K562 (cell line): Measurements from ENCODE around the gene CAPN14. TPM values are rescaled to one million over a fixed set of nuclear protein-coding genes. Genes with fewer than 3 reads are reported as not detected.

Experiments
- ATAC-seq: fragments of 200-7000 bp; cut with Tn5 transposase; 3 replicates; pipeline ENCODE4 v1.9.1; 2020; ENCODE audit warnings: moderate library complexity
- BruUV-seq: library from RNA; stranded (reverse); fragments of 400-500 nt; replicated peaks from 2 replicates; lab custom pipeline; 2021; lab: Mats Ljungman, UMichigan
- CTCF ChIA-PET: fragments of 300-600 bp; formaldehyde crosslinking; extraction: SDS; loops from one replicate; lab custom pipeline; 2021; ENCODE audit warnings: low intra/inter-chr PET ratio; lab: Yijun Ruan, JAX
- POLR2A ChIA-PET: fragments of 300-600, 350-650 bp; sonication (Branson Sonifier 250); formaldehyde crosslinking; extraction: SDS; loops from one replicate; lab custom pipeline; 2021; ENCODE audit warnings: antibody characterized with exemption, inconsistent platforms; lab: Yijun Ruan, JAX
- DNase-seq, 4 experiments: peaks; one replicate each; pipeline versions ENCODE4 v3.0.0 to v3.0.0-alpha.2; 2011 to 2018; ENCODE audit warnings: low spot score in 3 of 4, mixed read lengths in 3 of 4; ENCODE audit errors: extremely low read depth in 1 of 4
- FAIRE-seq: peaks from 2 replicates; lab custom pipeline; 2011; peaks lifted over from hg19 to GRCh38; lab: Jason Lieb, UNC
- H2AFZ ChIP-seq: 2 replicates; pipeline ENCODE4 v1.6.0; 2011; ENCODE audit warnings: low read depth, low read length, control low read depth, inconsistent platforms
- H3K27ac ChIP-seq: fragments of 200-600 bp; 3 replicates; pipeline ENCODE4 v1.8.0; 2011; ENCODE audit warnings: low read depth, mild to moderate bottlenecking, control low read depth, inconsistent platforms, low read length, moderate library complexity, mixed read lengths; ENCODE audit errors: extremely low read depth
- H3K27me3 ChIP-seq, 2 experiments: fragments of 300-600 bp in 1 of 2; 2 replicates in 1 of 2; 3 replicates in 1 of 2; pipeline versions ENCODE4 v1.6.0 to v1.8.0; 2011; ENCODE audit warnings: inconsistent platforms in 2 of 2, low read length in 2 of 2, mild to moderate bottlenecking in 1 of 2, mixed read lengths in 1 of 2, moderate library complexity in 1 of 2; ENCODE audit not compliant: control insufficient read depth in 2 of 2, insufficient read depth in 2 of 2
- H3K36me3 ChIP-seq: fragments of 300-600 bp; 3 replicates; pipeline ENCODE4 v1.8.0; 2011; ENCODE audit warnings: mild to moderate bottlenecking, low read length, inconsistent platforms; ENCODE audit not compliant: control insufficient read depth, insufficient read depth
- H3K4me1 ChIP-seq, 2 experiments: fragments of 200-600 bp in 1 of 2; replicated peaks in 1 of 2; 2 replicates in 1 of 2; 3 replicates in 1 of 2; pipeline versions ENCODE4 v1.5.1 to v1.8.0; 2011; ENCODE audit warnings: inconsistent platforms in 2 of 2, low read length in 2 of 2, mild to moderate bottlenecking in 1 of 2, mixed read lengths in 1 of 2, moderate library complexity in 1 of 2; ENCODE audit not compliant: control insufficient read depth in 2 of 2, insufficient read depth in 2 of 2
- H3K4me2 ChIP-seq: 2 replicates; pipeline ENCODE4 v1.6.1; 2011; ENCODE audit warnings: low read length, control low read depth, inconsistent platforms, mixed read lengths; ENCODE audit not compliant: insufficient read depth
- H3K4me3 ChIP-seq: fragments of 200-600 bp; sonication (generic), shearing (Covaris generic); 2 replicates; pipeline ENCODE4 v1.5.1; 2016; ENCODE audit warnings: control low read depth, inconsistent platforms
- H3K79me2 ChIP-seq: fragments of 200-600 bp; 3 replicates; pipeline ENCODE4 v1.8.0; 2011; ENCODE audit warnings: low read length, inconsistent platforms; ENCODE audit not compliant: control insufficient read depth, insufficient read depth
- H3K9ac ChIP-seq, 2 experiments: 2 replicates each; pipeline versions ENCODE4 v1.6.0 to v1.6.1; 2011; ENCODE audit warnings: low read depth in 2 of 2, low read length in 2 of 2, control low read depth in 1 of 2, inconsistent platforms in 1 of 2, mild to moderate bottlenecking in 1 of 2, mixed read lengths in 1 of 2; ENCODE audit not compliant: insufficient read depth in 1 of 2
- H3K9me1 ChIP-seq: one replicate; pipeline ENCODE4 v1.6.0; 2011; ENCODE audit warnings: inconsistent platforms, mild to moderate bottlenecking, low read length, moderate library complexity; ENCODE audit not compliant: control insufficient read depth, insufficient read depth
- H3K9me3 ChIP-seq: replicated peaks from 2 replicates; pipeline ENCODE4 v1.5.1; 2011; ENCODE audit warnings: low read depth, low read length, inconsistent platforms; ENCODE audit not compliant: control insufficient read depth, insufficient read depth
- H4K20me1 ChIP-seq: replicated peaks from 2 replicates; pipeline ENCODE4 v1.6.1; 2011; ENCODE audit warnings: low read length, inconsistent platforms, mixed read lengths; ENCODE audit not compliant: control insufficient read depth, insufficient read depth
- AFF1 ChIP-seq, 2 experiments: fragments of 450-650 bp; IDR thresholded peaks; 2 replicates each; pipeline ENCODE4 v1.6.1; 2018; ENCODE audit warnings: mild to moderate bottlenecking in 2 of 2, low read depth in 1 of 2; ENCODE audit not compliant: partially characterized antibody in 2 of 2
- BMI1 ChIP-seq: fragments of 150-350 bp; IDR thresholded peaks from 2 replicates; pipeline ENCODE4 v1.6.1; 2014; ENCODE audit warnings: low read length
- CBFA2T3 ChIP-seq: fragments of 450-650 bp; IDR thresholded peaks from 2 replicates; pipeline ENCODE4 v1.6.1; 2017
- EP400 ChIP-seq: fragments of 450-650 bp; IDR thresholded peaks from 2 replicates; pipeline ENCODE4 v1.6.1; 2017; ENCODE audit warnings: antibody characterized with exemption, mild to moderate bottlenecking, moderate library complexity
- MAZ ChIP-seq, 2 experiments: fragments of 450-650 bp in 1 of 2; sonication (generic) in 1 of 2; formaldehyde crosslinking; IDR thresholded peaks in 1 of 2; conservative IDR thresholded peaks in 1 of 2; 2 replicates each; pipeline versions ENCODE4 v1.4.0 to v1.5.0; 2020; ENCODE audit warnings: mild to moderate bottlenecking in 1 of 2, missing genetic modification reagents in 1 of 2
- MITF ChIP-seq: IDR thresholded peaks from 2 replicates; pipeline ENCODE4 v1.6.1; 2014; ENCODE audit warnings: antibody characterized with exemption
- MLX ChIP-seq, 2 experiments: fragments of 450-650 bp in 1 of 2; sonication (generic) in 1 of 2; formaldehyde crosslinking; conservative IDR thresholded peaks; 2 replicates each; pipeline versions ENCODE4 v1.4.0 to v1.8.1; 2020 to 2022; ENCODE audit warnings: mild to moderate bottlenecking in 1 of 2, missing genetic modification reagents in 1 of 2
- SIX5 ChIP-seq, 2 experiments: IDR thresholded peaks; 2 replicates each; pipeline ENCODE4 v1.6.1; 2011; ENCODE audit warnings: low read length in 2 of 2, borderline replicate concordance in 1 of 2, low read depth in 1 of 2, mild to moderate bottlenecking in 1 of 2, moderate library complexity in 1 of 2; ENCODE audit not compliant: insufficient read depth in 1 of 2
- TCF3 ChIP-seq: sonication (generic); formaldehyde crosslinking; IDR thresholded peaks from 2 replicates; pipeline ENCODE4 v1.4.0; 2020; ENCODE audit warnings: mild to moderate bottlenecking, missing genetic modification reagents
- TFE3 ChIP-seq: fragments of 450-650 bp; formaldehyde crosslinking; IDR thresholded peaks from 2 replicates; pipeline ENCODE4 v1.4.0; 2020; ENCODE audit warnings: mild to moderate bottlenecking, mixed read lengths
- ZNF431 ChIP-seq: sonication (generic); formaldehyde crosslinking; IDR thresholded peaks from 2 replicates; pipeline ENCODE4 v1.8.0; 2022; ENCODE audit warnings: mild to moderate bottlenecking, missing genetic modification reagents
- ZNF511 ChIP-seq: sonication (generic); formaldehyde crosslinking; IDR thresholded peaks from 2 replicates; pipeline ENCODE4 v1.8.0; 2022; ENCODE audit warnings: mild to moderate bottlenecking, missing genetic modification reagents
- ZNF707 ChIP-seq: fragments of 250-450 bp; sonication (Bioruptor Pico); conservative IDR thresholded peaks from 2 replicates; pipeline ENCODE4 v1.8.0; 2022; ENCODE audit warnings: inconsistent platforms, mild to moderate bottlenecking, moderate library complexity
- WGBS: fragments of 100-300 bp; shearing (Covaris generic); methylation state at CpG from one replicate; pipeline ENCODE4 v1.1.6; 2016; ENCODE audit warnings: low coverage, mixed read lengths; ENCODE audit not compliant: insufficient coverage; ENCODE audit errors: missing lambda C conversion rate; 5-methylcytosine and 5-hydroxymethylcytosine counted together
- in situ Hi-C: fragments of 300-500 bp; cut with MboI; formaldehyde crosslinking; loops from 4 replicates; pipeline ENCODE4 v1.15.0; 2018; ENCODE audit warnings: inconsistent platforms, mixed read lengths
- intact Hi-C: fragments of 100-400 bp; cut with micrococcal nuclease; formaldehyde crosslinking; loops from 2 replicates; pipeline ENCODE4 v1.14.2; 2022
- polyA plus RNA-seq, 8 experiments: library from polyadenylated mRNA; depleted of rRNA in 4 of 8; stranded (reverse) in 5 of 8; unstranded in 3 of 8; fragments of >200 nt; fragmentation: Nextera tagmentation in 2 of 8; fragmentation: Illumina TruSeq in 1 of 8; extraction: Ambion mirVana in 2 of 8; extraction: Trizol in 1 of 8; gene quantifications; 2 replicates each; pipeline versions ENCODE4 v1.2.1 to v1.2.3, GENCODE V29; 2011 to 2014; ENCODE audit warnings: inconsistent platforms in 1 of 8, missing spikeins in 1 of 8
- total RNA-seq, 7 experiments: library from RNA; depleted of rRNA in 6 of 7; stranded (reverse); fragments of >200 nt in 6 of 7; fragmentation: Illumina TruSeq in 2 of 7; extraction: Trizol in 2 of 7; gene quantifications; 2 replicates each; pipeline versions ENCODE4 v1.2.1 to v1.2.3, GENCODE V29; 2011 to 2021; ENCODE audit warnings: low replicate concordance in 1 of 7

The CAPN14 gene
- total and polyA plus RNA-seq, 9 of the 15 experiments (the other 6 are each of a cell fraction or from before 2014, with no cell fraction given), result not detected

- Histone ChIP-seq H3K4me3 (no peak overlapping the region), H4K20me1 (no peaks in the 10 kb centered on the region), H3K27me3 (peaks cover 0 to 11% of the 10 kb centered on the region in 2 experiments; a peak in 2 of 5 replicates), H3K79me2 (no peaks in the 10 kb centered on the region), H3K27ac (no peak overlapping the region), H3K4me2 (no peak overlapping the region), H3K9me1 (no peaks in the 10 kb centered on the region), H3K9ac (no peak overlapping the region), H3K4me1 (no peaks in the 10 kb centered on the region), H3K9me3 (no peaks in the 10 kb centered on the region), H3K36me3 (no peaks in the 10 kb centered on the region), H2AFZ (no peak overlapping the region)
- ChIA-PET CTCF (no interaction called here), POLR2A (no interaction called here)
- BruUV-seq, result no TSS peak
- ATAC-seq, result no peak
- FAIRE-seq, result no peak
- in situ Hi-C loops, result no loop called here
- intact Hi-C loops, result no loop called here
- 0% methylated on average over 5 of the region's 5 CpGs for WGBS
- peak in 3 of 4 experiments; percentile 10 to 24 (median 19) for DNase-seq
- no peak for TF ChIP-seq MITF
- no peak for TF ChIP-seq SIX5 (IDR thresholded peaks at IDR 0.05; ENCODE audit: borderline replicate concordance in 1 of 2, insufficient read depth in 1 of 2, low read depth in 1 of 2, low read length in 2 of 2)
- TF ChIP-seq BMI1, result no peak
- TF ChIP-seq CBFA2T3, result peak; percentile 32; the same call in 1 of the 2 replicates
- no peak for TF ChIP-seq ZNF431
- TF ChIP-seq AFF1 (IDR thresholded peaks at IDR 0.05; ENCODE audit: low read depth in 1 of 2, partially characterized antibody in 2 of 2), result no peak
- no peak for TF ChIP-seq EP400
- no peak for TF ChIP-seq TFE3
- peak; percentile 45; the same call in 1 of the 2 replicates for TF ChIP-seq TCF3 (CRISPR knock-in tag)
- no peak for TF ChIP-seq ZNF511 (CRISPR knock-in tag)
- TF ChIP-seq MAZ (CRISPR knock-in tag; conservative IDR thresholded peaks at IDR 0.05 in 1 of 2, IDR thresholded peaks at IDR 0.05 in 1 of 2), result no peak
- TF ChIP-seq MLX (CRISPR knock-in tag; conservative IDR thresholded peaks at IDR 0.05), result no peak
- no peak for TF ChIP-seq ZNF707 (CRISPR knock-in tag)
These were observed 581 bp downstream of the CAPN14 start for GRCh38 chr2:31216734-31217133.
